Transverse colon (tissue), 4 donors: ENCODE measurements around the gene ASB13. TPM values are rescaled to one million over a fixed set of nuclear protein-coding genes. Genes with fewer than 3 reads are reported as not detected.

Experiments
- DNase-seq: peaks from one replicate; pipeline ENCODE4 v3.0.0-alpha.2; 2019
- H3K27ac ChIP-seq, 4 donors: fragments of 200-600 bp; sonication (generic); 2 replicates each; pipeline ENCODE4 v1.5.1; 2016 to 2018; ENCODE audit warnings: inconsistent platforms in 4 of 4
- H3K27me3 ChIP-seq: fragments of 200-600 bp; sonication (generic); 2 replicates; pipeline ENCODE4 v1.5.1; 2017; ENCODE audit warnings: inconsistent platforms
- H3K36me3 ChIP-seq, 4 donors: fragments of 200-600 bp; sonication (generic); 2 replicates each; pipeline ENCODE4 v1.5.1; 2017 to 2019; ENCODE audit warnings: inconsistent platforms in 4 of 4
- H3K4me1 ChIP-seq, 4 donors: fragments of 200-600 bp; sonication (generic); 2 replicates each; pipeline ENCODE4 v1.5.1; 2017 to 2020; ENCODE audit warnings: inconsistent platforms in 4 of 4
- H3K4me3 ChIP-seq, 4 donors: fragments of 200-600 bp; sonication (generic); 1 replicate in 1 of 4; 2 replicates in 3 of 4; pipeline versions ENCODE4 v1.5.1 to v1.6.1; 2017 to 2019; ENCODE audit warnings: inconsistent platforms in 4 of 4
- H3K9me3 ChIP-seq, 2 donors: fragments of 200-600 bp; sonication (generic); 2 replicates each; pipeline ENCODE4 v1.5.1; 2017 to 2019; ENCODE audit warnings: inconsistent platforms in 2 of 2
- EP300 ChIP-seq: sonication (generic); formaldehyde crosslinking; IDR thresholded peaks from one replicate; pipeline ENCODE4 v1.6.1; 2017; ENCODE audit warnings: antibody characterized with exemption, low read depth
- POLR2A ChIP-seq: fragments of 450-650 bp; IDR thresholded peaks from one replicate; pipeline ENCODE4 v1.6.1; 2016; ENCODE audit warnings: antibody characterized with exemption, mild to moderate bottlenecking, moderate library complexity
- POLR2AphosphoS5 ChIP-seq, 3 donors: sonication (generic); formaldehyde crosslinking; IDR thresholded peaks; one replicate each; pipeline ENCODE4 v1.6.1; 2016; ENCODE audit warnings: antibody characterized with exemption in 3 of 3
- WGBS, 2 donors: methylation state at CpG; one replicate each; pipeline ENCODE4 v1.1.5; 2018; ENCODE audit warnings: low coverage in 1 of 2; 5-methylcytosine and 5-hydroxymethylcytosine counted together
- in situ Hi-C, 4 donors: fragments of 200-750 bp; cut with MboI; loops; one replicate each; pipeline versions ENCODE4 v1.15.0 to v1.15.1; 2017; ENCODE audit warnings: low sequenced_read_pairs in 3 of 4, low pct_ligation_motif_present in 1 of 4, low pct_unique_long_range_greater_than_20kb in 1 of 4
- intact Hi-C: fragments of 100-400 bp; cut with DNase I; formaldehyde crosslinking; loops from one replicate; pipeline ENCODE4 v1.15.1; 2023; ENCODE audit warnings: low total_unique reads
- total RNA-seq, 4 donors: library from RNA; depleted of rRNA; stranded (reverse); fragments of >200 nt; gene quantifications; one replicate each; pipeline ENCODE4 v1.1.0, GENCODE V29; 2016
- TF ChIP-seq, protein P1 (sequence below), 5 experiments: fragments of 200-600 bp in 3 of 5; fragments of 450-650 bp in 2 of 5; sonication (generic) in 3 of 5; IDR thresholded peaks; 1 replicate in 2 of 5; 2 replicates in 3 of 5; pipeline ENCODE4 v1.5.1; 2016 to 2017; ENCODE audit warnings: antibody characterized with exemption in 5 of 5, inconsistent platforms in 3 of 5, mild to moderate bottlenecking in 2 of 5, moderate library complexity in 1 of 5

ASB13 gene
- total RNA-seq, 4 donors from 2014 or later = 14.5 to 73.3 (median 61.0) TPM

DNA sequence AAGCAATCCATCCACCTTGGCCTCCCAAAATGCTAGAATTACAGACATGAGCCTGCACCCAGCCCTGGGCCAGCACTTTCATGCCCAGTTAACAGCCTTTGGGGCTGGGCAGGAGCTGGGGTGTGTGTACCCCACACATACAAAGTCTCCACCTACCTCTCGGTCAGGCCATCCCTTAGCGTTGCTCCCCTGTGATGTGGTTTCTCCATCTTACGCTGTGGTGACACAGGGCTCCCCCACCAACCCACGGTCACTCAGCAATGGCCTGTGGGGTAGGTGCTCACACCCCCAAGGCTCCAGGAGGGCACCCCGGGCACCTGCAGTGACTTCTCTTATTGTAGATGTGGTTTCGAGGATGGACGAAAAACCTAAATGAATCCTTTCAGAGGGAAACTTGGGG is 58.8 kb downstream of the ASB13 start:
- Histone ChIP-seq H3K4me3 (no peak overlapping the region), H3K4me1 (peaks cover 4 to 15% (median 13%) of the 10 kb centered on the region in 4 donors), H3K27ac (no peak overlapping the region), H3K36me3 (no peaks in the 10 kb centered on the region), H3K9me3 (no peaks in the 10 kb centered on the region), H3K27me3 (no peaks in the 10 kb centered on the region)
- DNase-seq = no peak
- in situ Hi-C loops = loop anchor here in 1 of 4 donors (25.0 kb wide), 1 partner anchor 770 kb away; the partner anchor contains the start of gene AKR1E2
- 98% methylated on average over 7 of the region's 7 CpGs; no CpG with 5 or more reads in 1 of the 2 donors for WGBS, 2 donors
- intact Hi-C loops = no loop called here
- TF ChIP-seq EP300 = no peak
- TF ChIP-seq POLR2A = no peak
- TF ChIP-seq, protein P1, sequence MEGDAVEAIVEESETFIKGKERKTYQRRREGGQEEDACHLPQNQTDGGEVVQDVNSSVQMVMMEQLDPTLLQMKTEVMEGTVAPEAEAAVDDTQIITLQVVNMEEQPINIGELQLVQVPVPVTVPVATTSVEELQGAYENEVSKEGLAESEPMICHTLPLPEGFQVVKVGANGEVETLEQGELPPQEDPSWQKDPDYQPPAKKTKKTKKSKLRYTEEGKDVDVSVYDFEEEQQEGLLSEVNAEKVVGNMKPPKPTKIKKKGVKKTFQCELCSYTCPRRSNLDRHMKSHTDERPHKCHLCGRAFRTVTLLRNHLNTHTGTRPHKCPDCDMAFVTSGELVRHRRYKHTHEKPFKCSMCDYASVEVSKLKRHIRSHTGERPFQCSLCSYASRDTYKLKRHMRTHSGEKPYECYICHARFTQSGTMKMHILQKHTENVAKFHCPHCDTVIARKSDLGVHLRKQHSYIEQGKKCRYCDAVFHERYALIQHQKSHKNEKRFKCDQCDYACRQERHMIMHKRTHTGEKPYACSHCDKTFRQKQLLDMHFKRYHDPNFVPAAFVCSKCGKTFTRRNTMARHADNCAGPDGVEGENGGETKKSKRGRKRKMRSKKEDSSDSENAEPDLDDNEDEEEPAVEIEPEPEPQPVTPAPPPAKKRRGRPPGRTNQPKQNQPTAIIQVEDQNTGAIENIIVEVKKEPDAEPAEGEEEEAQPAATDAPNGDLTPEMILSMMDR (IDR thresholded peaks at IDR 0.05) = no peak
- TF ChIP-seq POLR2AphosphoS5 (IDR thresholded peaks at IDR 0.05) = no peak

DNA sequence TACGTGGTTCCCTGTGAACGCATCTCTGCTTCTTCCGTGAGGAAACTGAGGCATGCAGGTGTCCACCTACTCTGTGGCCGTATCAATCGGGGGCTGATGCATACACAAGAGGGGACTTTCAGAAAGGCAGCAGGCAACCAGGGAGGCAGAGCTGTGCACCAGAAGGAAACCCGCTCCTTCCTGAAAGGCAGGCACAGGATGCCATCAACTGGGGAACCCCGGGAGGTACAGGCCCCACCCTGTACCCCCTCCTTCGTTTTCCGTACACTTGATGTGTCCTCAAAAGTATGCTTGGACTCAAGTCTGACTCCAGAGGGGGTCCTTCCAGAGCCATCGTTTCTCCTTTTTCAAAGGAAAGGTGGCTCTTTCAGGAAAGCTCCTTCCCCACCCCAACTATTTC is 59.5 kb downstream of the ASB13 start:
- in situ Hi-C loops = loop anchor here in 1 of 4 donors (25.0 kb wide), 1 partner anchor 770 kb away; the partner anchor contains the start of gene AKR1E2
- Histone ChIP-seq H3K36me3 (no peaks in the 10 kb centered on the region), H3K4me3 (no peak overlapping the region), H3K4me1 (peaks cover 4 to 15% (median 13%) of the 10 kb centered on the region in 4 donors), H3K27ac (no peak overlapping the region), H3K27me3 (no peaks in the 10 kb centered on the region), H3K9me3 (no peaks in the 10 kb centered on the region)
- intact Hi-C loops = no loop called here
- no peak for TF ChIP-seq EP300
- DNase-seq = no peak
- 53 to 63% methylated on average over 3 to 10 of the region's 10 CpGs for WGBS, 2 donors

DNA sequence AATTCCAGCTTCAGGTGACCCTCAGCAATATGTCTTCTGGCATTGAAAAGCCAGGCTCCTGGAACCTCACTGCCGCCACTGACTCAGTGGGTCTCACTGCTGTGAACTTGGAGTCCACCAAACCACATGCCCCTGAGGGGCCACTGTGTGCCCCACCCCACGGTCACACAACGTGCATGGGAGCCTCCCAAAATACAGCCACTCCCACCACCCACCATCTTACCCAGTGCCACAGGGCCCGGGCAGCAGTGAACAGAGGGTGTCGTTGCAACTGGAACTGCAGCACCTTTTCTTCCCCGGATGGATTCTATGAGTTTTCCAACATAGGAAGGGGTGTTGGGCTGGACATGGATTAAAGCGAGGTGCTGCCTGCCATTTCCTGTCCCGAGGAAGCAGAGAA is 60.1 kb downstream of the ASB13 start:
- no peaks in the 10 kb centered on the region for H3K9me3 ChIP-seq
- H3K4me1 ChIP-seq = peaks cover 4 to 15% (median 12%) of the 10 kb centered on the region in 4 donors
- H3K36me3 ChIP-seq = no peaks in the 10 kb centered on the region
- 79 to 84% methylated on average over 4 to 8 of the region's 8 CpGs for WGBS, 2 donors
- TF ChIP-seq EP300 (no peak), POLR2AphosphoS5 (IDR thresholded peaks at IDR 0.05) (no peak)
- intact Hi-C loops = no loop called here
- no peak overlapping the region for H3K27ac ChIP-seq
- in situ Hi-C loops = loop anchor here in 1 of 4 donors (25.0 kb wide), 1 partner anchor 769 kb away; the partner anchor contains the start of gene AKR1E2
- no peak for DNase-seq
- no peak overlapping the region for H3K4me3 ChIP-seq
- H3K27me3 ChIP-seq = no peaks in the 10 kb centered on the region

DNA sequence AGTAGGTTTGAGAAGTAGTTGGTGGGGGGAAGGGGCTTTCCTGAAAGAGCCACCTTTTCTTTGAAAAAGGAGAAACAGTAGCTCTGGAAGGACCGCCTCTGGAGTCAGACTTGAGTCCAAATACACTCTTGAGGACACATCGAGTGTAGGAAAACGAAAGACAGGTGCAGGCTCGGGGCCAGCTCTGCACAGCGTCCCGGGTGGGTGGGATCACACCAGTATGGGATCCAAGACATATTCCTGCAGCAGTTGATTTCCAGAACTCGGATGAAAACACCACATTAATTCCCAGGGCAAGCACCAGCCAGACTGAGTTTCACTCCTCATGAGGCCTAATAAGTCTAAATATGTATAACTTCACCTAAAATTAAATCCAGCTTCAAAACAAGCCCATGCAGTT is 61.4 kb downstream of the ASB13 start:
- intact Hi-C loops (no loop called here), in situ Hi-C loops (loop anchor here in 1 of 4 donors (25.0 kb wide), 1 partner anchor 768 kb away; the partner anchor contains the start of gene AKR1E2)
- peaks cover 0 to 8% (median 7%) of the 10 kb centered on the region in 4 donors for H3K4me1 ChIP-seq
- WGBS, 2 donors = 68 to 82% methylated on average over 7 of the region's 7 CpGs
- no peak overlapping the region for H3K4me3 ChIP-seq
- no peak for DNase-seq
- H3K27me3 ChIP-seq = no peaks in the 10 kb centered on the region
- TF ChIP-seq POLR2AphosphoS5 (IDR thresholded peaks at IDR 0.05) = no peak
- TF ChIP-seq, protein P1 (IDR thresholded peaks at IDR 0.05) = no peak
- no peak for TF ChIP-seq POLR2A
- no peak for TF ChIP-seq EP300
- no peak overlapping the region for H3K27ac ChIP-seq
- H3K9me3 ChIP-seq = no peaks in the 10 kb centered on the region
- no peaks in the 10 kb centered on the region for H3K36me3 ChIP-seq

DNA sequence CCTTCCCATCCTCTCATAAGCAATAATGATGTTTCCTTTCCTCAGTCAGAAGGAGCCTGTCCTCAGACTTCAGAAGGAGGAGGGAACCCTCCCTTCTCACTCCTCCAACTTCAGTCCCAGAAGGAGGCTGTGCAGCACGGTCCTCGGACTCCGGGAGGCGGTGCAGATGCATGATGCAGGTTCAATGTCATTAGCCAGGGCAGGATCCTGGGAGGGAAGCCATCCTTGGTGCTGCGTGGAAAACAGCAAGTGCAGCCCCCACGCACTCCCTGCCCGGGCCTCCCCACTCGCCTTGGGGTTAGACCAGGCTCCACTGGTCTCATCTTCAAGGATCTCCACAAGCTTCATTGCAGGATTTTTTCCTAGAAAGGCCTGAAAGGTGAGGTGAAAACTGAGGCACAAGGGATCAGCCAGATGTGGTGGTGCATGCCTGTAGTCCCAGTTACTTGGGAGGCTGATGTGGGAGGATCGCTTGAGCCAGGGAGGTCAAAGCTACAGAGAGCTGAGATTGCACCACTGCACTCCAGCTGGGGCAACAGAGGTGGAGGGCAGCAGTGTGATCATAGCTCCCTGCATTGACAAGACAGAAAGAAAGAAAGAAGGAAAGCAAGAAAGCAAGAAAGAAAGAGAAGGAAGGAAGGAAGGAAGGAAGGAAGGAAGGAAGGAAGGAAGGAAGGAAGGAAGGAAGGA is 62.0 kb downstream of the ASB13 start:
- no peak for DNase-seq
- no peak overlapping the region for H3K27ac ChIP-seq
- H3K9me3 ChIP-seq = no peaks in the 10 kb centered on the region
- no peaks in the 10 kb centered on the region for H3K27me3 ChIP-seq
- 88 to 100% methylated on average over 1 to 9 of the region's 9 CpGs for WGBS, 2 donors
- TF ChIP-seq, protein P1 (IDR thresholded peaks at IDR 0.05) = no peak
- TF ChIP-seq EP300 = no peak
- no peak for TF ChIP-seq POLR2AphosphoS5 (IDR thresholded peaks at IDR 0.05)
- no peak for TF ChIP-seq POLR2A
- in situ Hi-C loops = loop anchor here in 1 of 4 donors (25.0 kb wide), 1 partner anchor 767 kb away; the partner anchor contains the start of gene AKR1E2
- peaks cover 0 to 3% (median 2%) of the 10 kb centered on the region in 4 donors for H3K4me1 ChIP-seq
- no peaks in the 10 kb centered on the region for H3K36me3 ChIP-seq
- intact Hi-C loops = no loop called here
- no peak overlapping the region for H3K4me3 ChIP-seq
